Heart left ventricle (tissue), 13 donors: ENCODE results near the gene TGFBRAP1.

Experiments
- POLR2A ChIP-seq, 2 donors: fragments of 450-650 bp; IDR thresholded peaks; one replicate each; pipeline ENCODE4 v1.6.1; 2017; ENCODE audit warnings: antibody characterized with exemption in 2 of 2, mild to moderate bottlenecking in 2 of 2, moderate library complexity in 2 of 2
- TF ChIP-seq, protein P1 (sequence below), 12 donors: fragments of 200-600 bp; sonication (generic) in 4 of 12; IDR thresholded peaks; one replicate each; pipeline versions ENCODE4 v1.5.0 to v1.8.0; 2018 to 2022; ENCODE audit warnings: antibody characterized with exemption in 12 of 12, mild to moderate bottlenecking in 5 of 12
- donor health status: ischemic (EF 13 %, LVEDD 7.1; RV severe dilation, severe dysfunction).
- donor health status: DM: no; HTN: yes; CAD: no.
- donor health status: DM: no; HTN: no; CAD: no.
- donor health status: ischemic (EF 25% LVEDD 6.9; RV normal size, moderate dysfunction).
- donor health status: ischemic (EF 25% LVEDD 5.7; RV mildly dilated, moderate dysfunction).
- donor health status: ischemic (EF 35%, LVEDD 5.7; RV mildly dilated, moderate dysfunction).
- donor health status: nonischemic (EF 11% LVEDD 7.7; RV severe dilation, severe dysfunction).
- donor health status: DM: yes; HTN: yes; CAD: no.
- donor health status: PGD.
- donor health status: ischemic (EF 29% LVEDD 5.4; RV normal size, mild dysfunction).
- donor health status: nonischemic (EF 23%, LVEDD 6.1; RV moderate dilation, normal function).

DNA sequence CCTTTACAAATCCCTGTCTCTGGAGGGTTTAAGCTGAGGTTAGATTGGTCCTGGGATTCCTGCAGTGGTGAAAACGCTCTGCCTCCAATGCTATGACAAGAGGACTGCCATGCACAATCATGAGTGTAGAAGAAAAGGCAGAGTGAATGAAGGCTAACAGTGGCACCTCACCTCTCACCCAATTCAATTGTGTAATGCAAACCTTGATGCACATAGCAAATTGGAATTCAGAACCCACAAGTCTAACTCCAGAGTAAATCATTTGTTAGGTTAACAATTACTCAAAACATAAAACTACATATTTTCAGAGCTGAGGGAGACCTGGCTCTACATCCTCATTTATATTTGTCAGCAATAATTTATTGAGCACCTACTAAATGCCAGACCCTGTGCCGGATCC is 1.8 kb downstream of the TGFBRAP1 start:
- TF ChIP-seq, protein P1, sequence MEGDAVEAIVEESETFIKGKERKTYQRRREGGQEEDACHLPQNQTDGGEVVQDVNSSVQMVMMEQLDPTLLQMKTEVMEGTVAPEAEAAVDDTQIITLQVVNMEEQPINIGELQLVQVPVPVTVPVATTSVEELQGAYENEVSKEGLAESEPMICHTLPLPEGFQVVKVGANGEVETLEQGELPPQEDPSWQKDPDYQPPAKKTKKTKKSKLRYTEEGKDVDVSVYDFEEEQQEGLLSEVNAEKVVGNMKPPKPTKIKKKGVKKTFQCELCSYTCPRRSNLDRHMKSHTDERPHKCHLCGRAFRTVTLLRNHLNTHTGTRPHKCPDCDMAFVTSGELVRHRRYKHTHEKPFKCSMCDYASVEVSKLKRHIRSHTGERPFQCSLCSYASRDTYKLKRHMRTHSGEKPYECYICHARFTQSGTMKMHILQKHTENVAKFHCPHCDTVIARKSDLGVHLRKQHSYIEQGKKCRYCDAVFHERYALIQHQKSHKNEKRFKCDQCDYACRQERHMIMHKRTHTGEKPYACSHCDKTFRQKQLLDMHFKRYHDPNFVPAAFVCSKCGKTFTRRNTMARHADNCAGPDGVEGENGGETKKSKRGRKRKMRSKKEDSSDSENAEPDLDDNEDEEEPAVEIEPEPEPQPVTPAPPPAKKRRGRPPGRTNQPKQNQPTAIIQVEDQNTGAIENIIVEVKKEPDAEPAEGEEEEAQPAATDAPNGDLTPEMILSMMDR (IDR thresholded peaks at IDR 0.05) = no peak
- TF ChIP-seq POLR2A (IDR thresholded peaks at IDR 0.05) = no peak
